Caco-2 (cell line): Measurements from ENCODE around the gene HACD4. TPM values are rescaled to one million over a fixed set of nuclear protein-coding genes. Genes with fewer than 3 reads are reported as not detected.

Experiments
- BruUV-seq: library from RNA; stranded (reverse); fragments of 400-500 nt; replicated peaks from 2 replicates; lab custom pipeline; 2021; lab: Mats Ljungman, UMichigan
- CTCF ChIA-PET: fragments of 300-600 bp; sonication (Branson Sonifier 250); formaldehyde crosslinking; loops from one replicate; lab custom pipeline; 2022; ENCODE audit warnings: antibody characterized with exemption; lab: Charles Lee
- POLR2A ChIA-PET: fragments of 300-600 bp; sonication (Branson Sonifier 250); formaldehyde crosslinking; loops from one replicate; lab custom pipeline; 2022; ENCODE audit warnings: antibody characterized with exemption; lab: Charles Lee
- DNase-seq, 2 experiments: peaks; one replicate each; pipeline versions ENCODE4 v3.0.0 to v3.0.0-alpha.2; 2020 to 2022
- H3K27me3 ChIP-seq: replicated peaks from 2 replicates; pipeline ENCODE4 v1.6.0; 2011; ENCODE audit warnings: low read length; ENCODE audit not compliant: control insufficient read depth, insufficient read depth
- H3K36me3 ChIP-seq: 2 replicates; pipeline ENCODE4 v1.5.1; 2011; ENCODE audit warnings: low read length; ENCODE audit not compliant: control insufficient read depth, insufficient read depth
- H3K4me1 ChIP-seq: fragments of 250-450 bp; sonication (Bioruptor Pico); 2 replicates; pipeline ENCODE4 v1.5.1; 2020; ENCODE audit warnings: mild to moderate bottlenecking
- H3K4me3 ChIP-seq: 2 replicates; pipeline ENCODE4 v1.5.1; 2011; ENCODE audit warnings: low read depth, mild to moderate bottlenecking, control low read depth, low read length
- H3K9me3 ChIP-seq: fragments of 250-450 bp; sonication (Bioruptor Pico); 2 replicates; pipeline ENCODE4 v1.5.1; 2020; ENCODE audit warnings: mild to moderate bottlenecking, moderate library complexity
- H3K27ac Mint-ChIP-seq: one replicate; pipeline ENCODE4 v1.8.0; 2022; ENCODE audit warnings: mixed read lengths; ENCODE audit not compliant: unreplicated experiment
- H3K27me3 Mint-ChIP-seq: one replicate; pipeline ENCODE4 v1.8.0; 2022; ENCODE audit warnings: mixed read lengths; ENCODE audit not compliant: insufficient read depth, unreplicated experiment
- H3K36me3 Mint-ChIP-seq: one replicate; pipeline ENCODE4 v1.8.0; 2022; ENCODE audit warnings: mild to moderate bottlenecking, mixed read lengths; ENCODE audit not compliant: insufficient read depth, unreplicated experiment
- H3K4me1 Mint-ChIP-seq: one replicate; pipeline ENCODE4 v1.8.0; 2022; ENCODE audit warnings: low read depth, mixed read lengths; ENCODE audit not compliant: unreplicated experiment
- H3K4me3 Mint-ChIP-seq: one replicate; pipeline ENCODE4 v1.8.0; 2022; ENCODE audit warnings: mild to moderate bottlenecking, moderate library complexity, mixed read lengths; ENCODE audit not compliant: unreplicated experiment
- H3K9me3 Mint-ChIP-seq: one replicate; pipeline ENCODE4 v1.8.0; 2022; ENCODE audit warnings: mixed read lengths; ENCODE audit not compliant: unreplicated experiment
- CTCF ChIP-seq, 2 experiments: fragments of 200-600 bp in 1 of 2; IDR thresholded peaks; 1 replicate in 1 of 2; 2 replicates in 1 of 2; pipeline versions ENCODE4 v1.5.1 to v1.8.0; 2011 to 2022; ENCODE audit warnings: antibody characterized with exemption in 1 of 2, control low read depth in 1 of 2, inconsistent platforms in 1 of 2, low read depth in 1 of 2, low read length in 1 of 2, mild to moderate bottlenecking in 1 of 2, moderate library complexity in 1 of 2; ENCODE audit not compliant: insufficient read depth in 1 of 2, severe bottlenecking in 1 of 2, unreplicated experiment in 1 of 2
- intact Hi-C: fragments of 100-400 bp; cut with micrococcal nuclease; formaldehyde crosslinking; loops from one replicate; pipeline ENCODE4 v1.10.0; 2022; ENCODE audit not compliant: unreplicated experiment
- total RNA-seq: library from RNA; stranded (reverse); gene quantifications from 2 replicates; pipeline ENCODE4 v1.2.3, GENCODE V29; 2022

HACD4 gene
- total RNA-seq, 1 experiment from 2014 or later = not detected

GRCh38 chr9:21053851-21054250 is 22.4 kb upstream of the HACD4 start:
- H3K4me3 ChIP-seq = no peak overlapping the region
- no TSS peak for BruUV-seq
- intact Hi-C loops = loop anchor here (2.0 kb wide), 1 partner anchor 33 kb away; no protein-coding TSS in a partner anchor

GRCh38 chr9:21047281-21047691 is 15.8 kb upstream of the HACD4 start:
- Histone ChIP-seq H3K27me3 (no peaks in the 10 kb centered on the region), H3K9me3 (no peaks in the 10 kb centered on the region), H3K4me3 (no peak overlapping the region), H3K4me1 (no peaks in the 10 kb centered on the region), H3K36me3 (no peaks in the 10 kb centered on the region)
- H3K4me3 Mint-ChIP-seq = no peak overlapping the region
- intact Hi-C loops = no loop called here
- no peaks in the 10 kb centered on the region for H3K27me3 Mint-ChIP-seq
- no peaks in the 10 kb centered on the region for H3K36me3 Mint-ChIP-seq
- ChIA-PET POLR2A (no interaction called here), CTCF (no interaction called here)
- no TSS peak for BruUV-seq
- no peaks in the 10 kb centered on the region for H3K4me1 Mint-ChIP-seq
- no peaks in the 10 kb centered on the region for H3K9me3 Mint-ChIP-seq
- DNase-seq = no peak
- H3K27ac Mint-ChIP-seq = no peak overlapping the region
- TF ChIP-seq CTCF (IDR thresholded peaks at IDR 0.05; ENCODE audit: insufficient read depth in 1 of 2, low read depth in 1 of 2, low read length in 1 of 2, severe bottlenecking in 1 of 2, unreplicated experiment in 1 of 2) = no peak

More at GRCh38 chr9:21053851-21054250, 22.4 kb upstream of the HACD4 start:
- Mint-ChIP-seq H3K27me3 (no peaks in the 10 kb centered on the region), H3K4me3 (no peak overlapping the region), H3K27ac (no peak overlapping the region), H3K36me3 (no peaks in the 10 kb centered on the region), H3K4me1 (no peaks in the 10 kb centered on the region), H3K9me3 (no peaks in the 10 kb centered on the region)
- ChIA-PET POLR2A (no interaction called here), CTCF (no interaction called here)
- no peak for DNase-seq
- Histone ChIP-seq H3K9me3 (no peaks in the 10 kb centered on the region), H3K36me3 (no peaks in the 10 kb centered on the region), H3K27me3 (no peaks in the 10 kb centered on the region), H3K4me1 (no peaks in the 10 kb centered on the region)
- no peak for TF ChIP-seq CTCF (IDR thresholded peaks at IDR 0.05; ENCODE audit: insufficient read depth in 1 of 2, low read depth in 1 of 2, low read length in 1 of 2, severe bottlenecking in 1 of 2, unreplicated experiment in 1 of 2)

- Mint-ChIP-seq H3K27me3 (no peaks in the 10 kb centered on the region), H3K4me1 (no peaks in the 10 kb centered on the region), H3K4me3 (no peak overlapping the region), H3K9me3 (no peaks in the 10 kb centered on the region), H3K27ac (no peak overlapping the region), H3K36me3 (no peaks in the 10 kb centered on the region)
- POLR2A ChIA-PET = no interaction called here
- Histone ChIP-seq H3K4me1 (no peaks in the 10 kb centered on the region), H3K27me3 (no peaks in the 10 kb centered on the region), H3K9me3 (no peaks in the 10 kb centered on the region), H3K36me3 (no peaks in the 10 kb centered on the region), H3K4me3 (no peak overlapping the region)
- TF ChIP-seq CTCF (IDR thresholded peaks at IDR 0.05; ENCODE audit: insufficient read depth in 1 of 2, low read depth in 1 of 2, low read length in 1 of 2, severe bottlenecking in 1 of 2, unreplicated experiment in 1 of 2) = no peak
- BruUV-seq = no TSS peak
- DNase-seq = no peak
- intact Hi-C loops = no loop called here
- CTCF ChIA-PET = no interaction called here
Observed at GRCh38 chr9:21043841-21044240, 12.4 kb upstream of the HACD4 start.
